Progenitor cell of endocrine pancreas (in vitro differentiated cells): Measurements from ENCODE around the gene THUMPD1. TPM values are rescaled to one million over a fixed set of nuclear protein-coding genes. Genes with fewer than 3 reads are reported as not detected.
"Not testable (repeated sequence)": the region's sequence is repeated elsewhere in the genome, so short reads cannot be mapped to it uniquely, and the experiment has no call there.

ENCODE experiments used
- DNase-seq: peaks from one replicate; pipeline ENCODE4 v3.0.0; 2021; ENCODE audit warnings: low spot score; ENCODE audit not compliant: unreplicated experiment
- H3K27ac Mint-ChIP-seq: 2 replicates; pipeline ENCODE4 v1.8.0; 2021; ENCODE audit warnings: mild to moderate bottlenecking, moderate library complexity, mixed read lengths
- H3K27me3 Mint-ChIP-seq: 2 replicates; pipeline ENCODE4 v1.8.0; 2021; ENCODE audit warnings: mixed read lengths
- H3K36me3 Mint-ChIP-seq: 2 replicates; pipeline ENCODE4 v1.8.0; 2022; ENCODE audit warnings: mixed read lengths; ENCODE audit not compliant: insufficient read depth
- H3K4me1 Mint-ChIP-seq: 2 replicates; pipeline ENCODE4 v1.8.0; 2021; ENCODE audit warnings: low read depth, mixed read lengths
- H3K4me3 Mint-ChIP-seq: 2 replicates; pipeline ENCODE4 v1.8.0; 2021; ENCODE audit warnings: low read depth, mild to moderate bottlenecking, moderate library complexity, mixed read lengths
- H3K9me3 Mint-ChIP-seq: 2 replicates; pipeline ENCODE4 v1.8.0; 2021; ENCODE audit warnings: low read depth, mixed read lengths
- total RNA-seq: library from RNA; stranded (reverse); gene quantifications from 2 replicates; pipeline ENCODE4 v1.2.1, GENCODE V29; 2021
- TF ChIP-seq, protein P1 (sequence below): fragments of 200-600 bp; sonication (generic); IDR thresholded peaks from one replicate; pipeline ENCODE4 v1.5.0; 2021; ENCODE audit warnings: antibody characterized with exemption, mild to moderate bottlenecking; ENCODE audit not compliant: unreplicated experiment

The THUMPD1 gene
- total RNA-seq, 1 donor from 2014 or later: 36.8 TPM

- DNase-seq: no peak
- TF ChIP-seq, protein P1, sequence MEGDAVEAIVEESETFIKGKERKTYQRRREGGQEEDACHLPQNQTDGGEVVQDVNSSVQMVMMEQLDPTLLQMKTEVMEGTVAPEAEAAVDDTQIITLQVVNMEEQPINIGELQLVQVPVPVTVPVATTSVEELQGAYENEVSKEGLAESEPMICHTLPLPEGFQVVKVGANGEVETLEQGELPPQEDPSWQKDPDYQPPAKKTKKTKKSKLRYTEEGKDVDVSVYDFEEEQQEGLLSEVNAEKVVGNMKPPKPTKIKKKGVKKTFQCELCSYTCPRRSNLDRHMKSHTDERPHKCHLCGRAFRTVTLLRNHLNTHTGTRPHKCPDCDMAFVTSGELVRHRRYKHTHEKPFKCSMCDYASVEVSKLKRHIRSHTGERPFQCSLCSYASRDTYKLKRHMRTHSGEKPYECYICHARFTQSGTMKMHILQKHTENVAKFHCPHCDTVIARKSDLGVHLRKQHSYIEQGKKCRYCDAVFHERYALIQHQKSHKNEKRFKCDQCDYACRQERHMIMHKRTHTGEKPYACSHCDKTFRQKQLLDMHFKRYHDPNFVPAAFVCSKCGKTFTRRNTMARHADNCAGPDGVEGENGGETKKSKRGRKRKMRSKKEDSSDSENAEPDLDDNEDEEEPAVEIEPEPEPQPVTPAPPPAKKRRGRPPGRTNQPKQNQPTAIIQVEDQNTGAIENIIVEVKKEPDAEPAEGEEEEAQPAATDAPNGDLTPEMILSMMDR: no peak
- Mint-ChIP-seq H3K4me3 (no peak overlapping the region), H3K9me3 (peaks cover 15% of the 10 kb centered on the region), H3K27me3 (no peaks in the 10 kb centered on the region), H3K27ac (no peak overlapping the region), H3K4me1 (peaks cover 21% of the 10 kb centered on the region), H3K36me3 (peaks cover 19% of the 10 kb centered on the region)
Measured at GRCh38 chr16:20766294-20766693, 24.7 kb upstream of the THUMPD1 start.

GRCh38 chr16:20765732-20766131, 24.1 kb upstream of the THUMPD1 start:
- H3K27me3 Mint-ChIP-seq: no peaks in the 10 kb centered on the region
- peaks cover 20% of the 10 kb centered on the region for H3K36me3 Mint-ChIP-seq
- no peak overlapping the region for H3K27ac Mint-ChIP-seq
- TF ChIP-seq, protein P1: no peak
- no peak overlapping the region for H3K4me3 Mint-ChIP-seq
- no peak for DNase-seq
- peaks cover 21% of the 10 kb centered on the region for H3K4me1 Mint-ChIP-seq
- H3K9me3 Mint-ChIP-seq: peaks cover 17% of the 10 kb centered on the region

DNA sequence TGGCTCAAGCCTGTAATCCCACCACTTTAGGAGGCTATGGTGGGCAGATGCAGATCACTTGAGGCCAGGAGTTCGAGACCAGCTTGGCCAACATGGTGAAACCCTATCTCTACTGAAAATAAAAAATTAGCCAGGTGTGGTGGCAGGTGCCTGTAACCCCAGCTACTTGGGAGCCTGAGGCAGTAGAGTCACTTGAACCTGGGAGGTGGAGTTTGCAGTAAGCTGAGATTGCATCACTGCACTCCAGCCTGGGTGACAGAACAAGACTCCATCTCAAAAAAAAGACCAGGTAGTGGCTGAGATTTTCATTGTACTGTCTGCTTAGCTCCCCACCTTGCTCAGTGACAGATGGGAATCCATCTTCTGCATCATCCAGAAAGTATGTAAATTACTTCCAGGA, 22.8 kb upstream of the THUMPD1 start:
- peaks cover 17% of the 10 kb centered on the region for H3K9me3 Mint-ChIP-seq
- H3K4me3 Mint-ChIP-seq, H3K27ac Mint-ChIP-seq, DNase-seq, H3K27me3 Mint-ChIP-seq: not testable (repeated sequence)
- peaks cover 21% of the 10 kb centered on the region for H3K4me1 Mint-ChIP-seq
- peaks cover 22% of the 10 kb centered on the region for H3K36me3 Mint-ChIP-seq

- TF ChIP-seq, protein P1: no peak
- peaks cover 21% of the 10 kb centered on the region for H3K4me1 Mint-ChIP-seq
- peak; percentile 61 for DNase-seq
- no peaks in the 10 kb centered on the region for H3K27me3 Mint-ChIP-seq
- H3K9me3 Mint-ChIP-seq: peaks cover 17% of the 10 kb centered on the region
- H3K27ac Mint-ChIP-seq: peak within 1 kb of the TSS; percentile 93
- peak within 1 kb of the TSS; percentile 75 for H3K4me3 Mint-ChIP-seq
- H3K36me3 Mint-ChIP-seq: peaks cover 22% of the 10 kb centered on the region
Measured at GRCh38 chr16:20763461-20764232, 22.0 kb upstream of the THUMPD1 start, which contains the start of gene ACSM3. Gene ACSM3 (plus strand): TSS chr16:20764014. CDS start chr16:20770035, 6,021 bp downstream.

DNA sequence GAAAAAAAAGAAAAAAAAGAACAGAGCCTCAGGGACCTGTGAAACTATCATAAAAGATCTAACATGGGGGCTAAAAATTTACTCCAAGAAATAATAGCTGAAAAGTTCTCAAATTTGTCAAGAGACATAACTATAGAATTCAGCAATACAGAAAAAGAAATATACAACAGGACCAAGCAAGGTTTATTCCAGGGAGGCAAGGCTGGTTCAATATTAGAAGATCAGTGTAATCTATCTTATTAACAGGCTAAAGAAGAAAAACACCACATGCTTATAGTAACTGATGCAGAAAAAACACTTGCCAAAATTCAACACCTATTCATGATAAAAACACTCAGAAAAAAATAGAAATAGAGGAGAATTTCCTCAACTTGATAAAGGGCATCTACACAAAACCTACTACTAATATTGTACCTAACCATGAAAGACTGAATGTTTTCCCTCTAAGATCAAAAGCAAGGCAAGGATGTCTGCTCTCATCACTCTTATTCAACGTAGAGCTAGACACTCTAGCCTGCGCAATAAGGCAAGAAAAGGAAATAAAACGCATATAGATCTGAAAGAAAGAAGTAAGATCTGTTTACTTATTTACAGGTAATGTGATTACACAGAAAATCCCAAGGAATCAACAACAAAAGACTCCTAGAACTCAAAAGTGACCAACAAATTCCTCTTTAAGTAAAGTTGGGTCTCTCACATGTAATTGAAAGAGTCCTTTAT, 20.9 kb upstream of the THUMPD1 start:
- Mint-ChIP-seq H3K27me3 (no peaks in the 10 kb centered on the region), H3K36me3 (peaks cover 22% of the 10 kb centered on the region), H3K4me1 (peaks cover 21% of the 10 kb centered on the region), H3K9me3 (peaks cover 17% of the 10 kb centered on the region), H3K27ac (peak overlapping the region; percentile 93), H3K4me3 (peak overlapping the region; percentile 75)
- TF ChIP-seq, protein P1: no peak
- DNase-seq: no peak
